ENCODE data around the gene BGLAP.

Gene BGLAP

GRCh38 chr1:156291226-156292061 lies 49.5 kb downstream of the BGLAP start:
- no peak for DNase-seq (ENCODE audit: low read depth in 3 of 3)

Data from stimulated activated CD4-positive, alpha-beta T cell treated with anti-CD3 and anti-CD28 coated beads, TNF-alpha, amount 100 ng/mL, for 48 hours (primary cell).